ENCODE measurements around the gene ZCCHC2. TPM values are rescaled to one million over a fixed set of nuclear protein-coding genes. Genes with fewer than 3 reads are reported as not detected.

Gene ZCCHC2
- total RNA-seq, 4 donors from 2014 or later = 22.1 to 37.9 (median 32.0) TPM

DNA sequence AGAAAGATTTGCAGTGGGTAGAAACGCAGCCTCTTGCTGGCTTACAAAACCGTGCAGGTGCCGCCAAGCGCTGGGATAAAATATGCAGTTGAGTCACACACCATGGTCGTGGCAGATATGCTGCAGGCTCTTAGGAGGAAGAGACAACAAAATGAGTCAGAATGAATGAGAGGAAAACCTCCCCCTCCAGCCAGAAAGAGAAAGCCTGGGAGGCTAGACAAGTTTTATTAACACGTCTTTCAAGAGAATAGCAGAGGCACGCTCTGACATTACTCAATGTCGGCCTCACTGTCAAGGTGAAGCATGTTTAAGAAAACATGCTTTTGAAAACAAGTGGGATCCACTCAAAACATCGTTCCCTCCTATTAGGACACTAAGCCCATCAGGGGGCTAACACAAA is 37.1 kb upstream of the ZCCHC2 start:
- no peak for ATAC-seq
- in situ Hi-C loops (cut with MboI; ENCODE audit: low sequenced_read_pairs in 4 of 4) (no loop called here), intact Hi-C loops (cut with DNase I; ENCODE audit: low total_unique reads) (no loop called here)
- TF ChIP-seq CTCF (IDR thresholded peaks at IDR 0.05 in 4 of 5, conservative IDR thresholded peaks at IDR 0.05 in 1 of 5) (no peak), POLR2A (IDR thresholded peaks at IDR 0.05) (no peak)
- no peaks in the 10 kb centered on the region for H3K36me3 ChIP-seq
- no peak for DNase-seq
- H3K27me3 ChIP-seq = no peaks in the 10 kb centered on the region
- H3K27ac ChIP-seq = no peak overlapping the region
- H3K4me3 ChIP-seq = no peak overlapping the region
- no peaks in the 10 kb centered on the region for H3K4me1 ChIP-seq
- no peaks in the 10 kb centered on the region for H3K9me3 ChIP-seq

- no peak overlapping the region for H3K4me3 ChIP-seq
- no peak overlapping the region for H3K27ac ChIP-seq
- in situ Hi-C loops (cut with MboI; ENCODE audit: low sequenced_read_pairs in 4 of 4) (no loop called here), intact Hi-C loops (cut with DNase I; ENCODE audit: low total_unique reads) (no loop called here)
- DNase-seq (no peak), ATAC-seq (no peak)
- TF ChIP-seq CTCF (IDR thresholded peaks at IDR 0.05 in 4 of 5, conservative IDR thresholded peaks at IDR 0.05 in 1 of 5) (no peak), POLR2A (IDR thresholded peaks at IDR 0.05) (no peak)
- H3K4me1 ChIP-seq = no peaks in the 10 kb centered on the region
- no peaks in the 10 kb centered on the region for H3K36me3 ChIP-seq
- no peaks in the 10 kb centered on the region for H3K27me3 ChIP-seq
- H3K9me3 ChIP-seq = no peaks in the 10 kb centered on the region
Measured at GRCh38 chr18:62486290-62486964, 36.4 kb upstream of the ZCCHC2 start.

DNA sequence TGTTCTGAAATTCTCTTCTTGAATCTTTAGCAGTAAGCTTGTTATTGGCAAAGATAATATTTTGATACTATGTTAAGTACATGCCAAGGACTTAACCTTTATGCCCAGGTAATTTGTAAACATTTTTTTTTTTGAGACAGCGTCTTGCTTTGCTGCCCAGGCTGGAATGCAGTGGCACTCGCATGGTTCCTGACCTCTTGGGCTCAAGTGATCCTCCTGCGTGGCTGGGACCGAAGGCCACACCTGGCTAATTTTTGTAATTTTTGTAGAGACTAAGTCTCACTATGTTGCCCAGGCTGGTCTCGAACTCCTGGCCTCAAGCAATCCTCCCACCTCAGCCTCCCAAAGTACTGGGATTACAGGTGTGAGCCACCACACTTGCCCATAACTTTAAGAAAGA is 35.7 kb upstream of the ZCCHC2 start:
- ATAC-seq (no peak), DNase-seq (no peak)
- Histone ChIP-seq H3K4me3 (no peak overlapping the region), H3K36me3 (no peaks in the 10 kb centered on the region), H3K27me3 (no peaks in the 10 kb centered on the region), H3K27ac (no peak overlapping the region), H3K9me3 (no peaks in the 10 kb centered on the region), H3K4me1 (no peaks in the 10 kb centered on the region)
- intact Hi-C loops (cut with DNase I; ENCODE audit: low total_unique reads) (no loop called here), in situ Hi-C loops (cut with MboI; ENCODE audit: low sequenced_read_pairs in 4 of 4) (no loop called here)
- TF ChIP-seq POLR2A (IDR thresholded peaks at IDR 0.05) = no peak
- no peak for TF ChIP-seq CTCF (IDR thresholded peaks at IDR 0.05 in 4 of 5, conservative IDR thresholded peaks at IDR 0.05 in 1 of 5)

GRCh38 chr18:62490967-62491695 is 31.7 kb upstream of the ZCCHC2 start:
- ATAC-seq (no peak), DNase-seq (no peak)
- no peaks in the 10 kb centered on the region for H3K4me1 ChIP-seq
- intact Hi-C loops (cut with DNase I; ENCODE audit: low total_unique reads) = no loop called here
- no peaks in the 10 kb centered on the region for H3K36me3 ChIP-seq
- no peak overlapping the region for H3K4me3 ChIP-seq
- in situ Hi-C loops (cut with MboI; ENCODE audit: low sequenced_read_pairs in 4 of 4) = no loop called here
- no peaks in the 10 kb centered on the region for H3K9me3 ChIP-seq
- no peak overlapping the region for H3K27ac ChIP-seq
- TF ChIP-seq CTCF (IDR thresholded peaks at IDR 0.05 in 4 of 5, conservative IDR thresholded peaks at IDR 0.05 in 1 of 5) = no peak
- no peak for TF ChIP-seq POLR2A (IDR thresholded peaks at IDR 0.05)
- no peaks in the 10 kb centered on the region for H3K27me3 ChIP-seq
